K562 (cell line): ENCODE results near the gene HLF. TPM values are rescaled to one million over a fixed set of nuclear protein-coding genes. Genes with fewer than 3 reads are reported as not detected.
A peak's percentile ranks its signal among the peaks of the same experiment; 100 is the strongest.

ENCODE experiments used
- CBFA2T3 ChIP-seq: fragments of 450-650 bp; IDR thresholded peaks from 2 replicates; pipeline ENCODE4 v1.6.1; 2017
- CEBPG ChIP-seq, 3 experiments: fragments of 200-800 bp in 1 of 3; sonication (Bioruptor generic) in 1 of 3; sonication (generic) in 1 of 3; formaldehyde crosslinking in 1 of 3; IDR thresholded peaks in 2 of 3; conservative IDR thresholded peaks in 1 of 3; 2 replicates each; pipeline versions ENCODE4 v1.6.1 to v1.8.0; 2016 to 2022; ENCODE audit warnings: missing compliant biosample characterization in 2 of 3, missing genetic modification characterization in 2 of 3, mild to moderate bottlenecking in 1 of 3, missing genetic modification reagents in 1 of 3
- CTBP1 ChIP-seq: fragments of 450-650 bp; IDR thresholded peaks from 2 replicates; pipeline ENCODE4 v1.6.1; 2016; ENCODE audit warnings: borderline replicate concordance
- JUNB ChIP-seq: fragments of 450-650 bp; formaldehyde crosslinking; conservative IDR thresholded peaks from 2 replicates; pipeline ENCODE4 v1.4.0; 2020; ENCODE audit warnings: mild to moderate bottlenecking
- KLF10 ChIP-seq: fragments of 250-450 bp; sonication (Bioruptor Pico); IDR thresholded peaks from 2 replicates; pipeline ENCODE4 v1.6.1; 2021; ENCODE audit warnings: matching md5 sums
- KLF16 ChIP-seq: IDR thresholded peaks from 2 replicates; pipeline ENCODE4 v1.6.1; 2016; ENCODE audit warnings: antibody characterized with exemption
- MYC ChIP-seq, 2 experiments: fragments of 250-450 bp in 1 of 2; sonication (Bioruptor Pico) in 1 of 2; IDR thresholded peaks; 2 replicates each; pipeline versions ENCODE4 v1.5.1 to v1.6.1; 2012 to 2021; ENCODE audit warnings: low read depth in 2 of 2, borderline replicate concordance in 1 of 2, improper control_type of control experiment in 1 of 2, low read length in 1 of 2, mild to moderate bottlenecking in 1 of 2, moderate library complexity in 1 of 2
- NCOR1 ChIP-seq: fragments of 450-650 bp; IDR thresholded peaks from 2 replicates; pipeline ENCODE4 v1.6.1; 2016; ENCODE audit warnings: mild to moderate bottlenecking, moderate library complexity
- NR3C1 ChIP-seq: sonication (generic); formaldehyde crosslinking; IDR thresholded peaks from 2 replicates; pipeline ENCODE4 v1.8.1; 2022; ENCODE audit warnings: missing genetic modification reagents
- OTX1 ChIP-seq: fragments of 450-650 bp; formaldehyde crosslinking; IDR thresholded peaks from 2 replicates; pipeline ENCODE4 v1.4.0; 2022; ENCODE audit warnings: mild to moderate bottlenecking
- REST ChIP-seq, 2 experiments: fragments of 450-650 bp; formaldehyde crosslinking in 1 of 2; IDR thresholded peaks; 2 replicates each; pipeline versions ENCODE4 v1.4.0 to v1.6.1; 2014 to 2020; ENCODE audit warnings: mild to moderate bottlenecking in 2 of 2, borderline replicate concordance in 1 of 2, low read depth in 1 of 2
- TCF7L2 ChIP-seq: fragments of 150-350 bp; IDR thresholded peaks from 2 replicates; pipeline ENCODE4 v1.6.1; 2016; ENCODE audit warnings: low read depth, mild to moderate bottlenecking, low read length, moderate library complexity
- VEZF1 ChIP-seq: fragments of 200-800 bp; sonication (Bioruptor generic); IDR thresholded peaks from 2 replicates; pipeline ENCODE4 v1.6.1; 2017; ENCODE audit warnings: missing genetic modification characterization, missing compliant biosample characterization
- ZNF431 ChIP-seq: sonication (generic); formaldehyde crosslinking; IDR thresholded peaks from 2 replicates; pipeline ENCODE4 v1.8.0; 2022; ENCODE audit warnings: mild to moderate bottlenecking, missing genetic modification reagents
- ZNF668 ChIP-seq: fragments of 250-450 bp; sonication (Bioruptor Pico); IDR thresholded peaks from 2 replicates; pipeline ENCODE4 v1.8.0; 2022; ENCODE audit warnings: mild to moderate bottlenecking, inconsistent platforms
- polyA plus RNA-seq, 8 experiments: library from polyadenylated mRNA; depleted of rRNA in 4 of 8; stranded (reverse) in 5 of 8; unstranded in 3 of 8; fragments of >200 nt; fragmentation: Nextera tagmentation in 2 of 8; fragmentation: Illumina TruSeq in 1 of 8; extraction: Ambion mirVana in 2 of 8; extraction: Trizol in 1 of 8; gene quantifications; 2 replicates each; pipeline versions ENCODE4 v1.2.1 to v1.2.3, GENCODE V29; 2011 to 2014; ENCODE audit warnings: inconsistent platforms in 1 of 8, missing spikeins in 1 of 8
- total RNA-seq, 7 experiments: library from RNA; depleted of rRNA in 6 of 7; stranded (reverse); fragments of >200 nt in 6 of 7; fragmentation: Illumina TruSeq in 2 of 7; extraction: Trizol in 2 of 7; gene quantifications; 2 replicates each; pipeline versions ENCODE4 v1.2.1 to v1.2.3, GENCODE V29; 2011 to 2021; ENCODE audit warnings: low replicate concordance in 1 of 7

HLF gene
- total and polyA plus RNA-seq, 9 of the 15 experiments (the other 6 are each of a cell fraction or from before 2014, with no cell fraction given) = 0.03 to 0.24 (median 0.09) TPM

- no peak for TF ChIP-seq OTX1
- TF ChIP-seq REST (IDR thresholded peaks at IDR 0.05; ENCODE audit: borderline replicate concordance) = peak; percentile 31
- TF ChIP-seq REST (CRISPR knock-in tag; IDR thresholded peaks at IDR 0.05; ENCODE audit: low read depth) = no peak
- TF ChIP-seq ZNF431 (CRISPR knock-in tag) = peak; percentile 59; the same call in 1 of the 2 replicates
- TF ChIP-seq CTBP1 = peak; percentile 85
- TF ChIP-seq MYC (IDR thresholded peaks at IDR 0.05; ENCODE audit: low read depth, low read length) = peak; percentile 87
- no peak for TF ChIP-seq MYC (CRISPR knock-in tag; IDR thresholded peaks at IDR 0.05; ENCODE audit: borderline replicate concordance, low read depth)
- TF ChIP-seq NR3C1 (CRISPR knock-in tag) = 0 out of 2 replicates have a peak, but pooled peaks have one; percentile 44
- no peak for TF ChIP-seq TCF7L2
- TF ChIP-seq CBFA2T3 = no peak
- 0 out of 2 replicates have a peak, but pooled peaks have one; percentile 13 for TF ChIP-seq NCOR1
- no peak for TF ChIP-seq KLF16
- TF ChIP-seq KLF10 = no peak
- no peak for TF ChIP-seq JUNB
- TF ChIP-seq ZNF668 (CRISPR knock-in tag) = no peak
- peak; percentile 45; the same call in 1 of the 2 replicates for TF ChIP-seq VEZF1 (CRISPR knock-in tag)
- TF ChIP-seq CEBPG (CRISPR knock-in tag; IDR thresholded peaks at IDR 0.05) = no peak
- no peak for TF ChIP-seq CEBPG (tag; conservative IDR thresholded peaks at IDR 0.05 in 1 of 2, IDR thresholded peaks at IDR 0.05 in 1 of 2)
Observed at GRCh38 chr17:55238179-55238930, 26.4 kb upstream of the HLF start (continued).
